ENCODE data around the gene SERPINA9. TPM values are rescaled to one million over a fixed set of nuclear protein-coding genes. Genes with fewer than 3 reads are reported as not detected.
A peak's percentile ranks its signal among the peaks of the same experiment; 100 is the strongest.

The SERPINA9 gene
- total RNA-seq, 2 experiments from 2014 or later: not detected

GRCh38 chr14:94501588-94502516 lies 25.9 kb upstream of the SERPINA9 start:
- no peak for ATAC-seq
- Mint-ChIP-seq H3K4me3 (no peak overlapping the region), H3K27me3 (peaks cover 10% of the 10 kb centered on the region), H3K36me3 (ENCODE audit: low read depth) (no peaks in the 10 kb centered on the region), H3K9me3 (no peaks in the 10 kb centered on the region), H3K4me1 (ENCODE audit: low read depth) (no peaks in the 10 kb centered on the region), H3K27ac (no peak overlapping the region)
- intact Hi-C loops (cut with micrococcal nuclease): no loop called here
- no peak for TF ChIP-seq CTCF (IDR thresholded peaks at IDR 0.05)
- DNase-seq: no peak
- CTCF ChIA-PET: interaction anchor here (0.9 to 1.1 kb wide), 2 partner anchors 15 to 17 kb away, joined by 3 to 4 read pairs; no protein-coding TSS in a partner anchor
- POLR2A ChIA-PET: no interaction called here

GRCh38 chr14:94500264-94500663 lies 24.3 kb upstream of the SERPINA9 start:
- ATAC-seq: no peak
- no peaks in the 10 kb centered on the region for H3K9me3 Mint-ChIP-seq
- H3K4me3 Mint-ChIP-seq: no peak overlapping the region
- TF ChIP-seq CTCF (IDR thresholded peaks at IDR 0.05): no peak
- peaks cover 8% of the 10 kb centered on the region for H3K27me3 Mint-ChIP-seq
- ChIA-PET POLR2A (no interaction called here), CTCF (interaction anchor here (1.1 kb wide), 1 partner anchor 15 kb away, joined by 3 read pairs; no protein-coding TSS in a partner anchor)
- no peaks in the 10 kb centered on the region for H3K4me1 Mint-ChIP-seq (ENCODE audit: low read depth)
- no peak for DNase-seq
- intact Hi-C loops (cut with micrococcal nuclease): no loop called here
- no peaks in the 10 kb centered on the region for H3K36me3 Mint-ChIP-seq (ENCODE audit: low read depth)
- no peak overlapping the region for H3K27ac Mint-ChIP-seq

- intact Hi-C loops (cut with micrococcal nuclease): no loop called here
- Mint-ChIP-seq H3K27me3 (peaks cover 8% of the 10 kb centered on the region), H3K4me1 (ENCODE audit: low read depth) (no peaks in the 10 kb centered on the region), H3K9me3 (no peaks in the 10 kb centered on the region), H3K36me3 (ENCODE audit: low read depth) (no peaks in the 10 kb centered on the region), H3K27ac (no peak overlapping the region), H3K4me3 (no peak overlapping the region)
- DNase-seq (no peak), ATAC-seq (no peak)
- ChIA-PET CTCF (interaction anchor here (1.6 kb wide), 1 partner anchor 49 kb away, joined by 7 read pairs; no protein-coding TSS in a partner anchor), POLR2A (no interaction called here)
- TF ChIP-seq CTCF (IDR thresholded peaks at IDR 0.05): no peak
Measured at GRCh38 chr14:94499673-94500072, 23.7 kb upstream of the SERPINA9 start.

- H3K27ac Mint-ChIP-seq: no peak overlapping the region
- POLR2A ChIA-PET: interaction anchor here (0.6 kb wide), 1 partner anchor 67 kb away, joined by 3 read pairs; no protein-coding TSS in a partner anchor
- no peak for TF ChIP-seq CTCF (IDR thresholded peaks at IDR 0.05)
- H3K27me3 Mint-ChIP-seq: peaks cover 8% of the 10 kb centered on the region
- DNase-seq (no peak), ATAC-seq (no peak)
- CTCF ChIA-PET: interaction anchor here (1.5 to 1.9 kb wide), 3 partner anchors 12 to 51 kb away, joined by 4 to 7 read pairs (median 5); no protein-coding TSS in a partner anchor
- no peak overlapping the region for H3K4me3 Mint-ChIP-seq
- intact Hi-C loops (cut with micrococcal nuclease): no loop called here
- H3K36me3 Mint-ChIP-seq (ENCODE audit: low read depth): no peaks in the 10 kb centered on the region
- no peaks in the 10 kb centered on the region for H3K9me3 Mint-ChIP-seq
- H3K4me1 Mint-ChIP-seq (ENCODE audit: low read depth): no peaks in the 10 kb centered on the region
Measured at GRCh38 chr14:94498215-94498614, 22.2 kb upstream of the SERPINA9 start.

- Mint-ChIP-seq H3K27ac (no peak overlapping the region), H3K27me3 (peaks cover 2% of the 10 kb centered on the region), H3K36me3 (ENCODE audit: low read depth) (no peaks in the 10 kb centered on the region), H3K4me3 (no peak overlapping the region), H3K9me3 (no peaks in the 10 kb centered on the region), H3K4me1 (ENCODE audit: low read depth) (no peaks in the 10 kb centered on the region)
- ATAC-seq: no peak
- intact Hi-C loops (cut with micrococcal nuclease): no loop called here
- TF ChIP-seq CTCF (IDR thresholded peaks at IDR 0.05): no peak
- ChIA-PET CTCF (interaction anchor here (1.1 kb wide), 1 partner anchor 8 kb away, joined by 3 read pairs; no protein-coding TSS in a partner anchor), POLR2A (no interaction called here)
- peak; percentile 9 for DNase-seq
Measured at GRCh38 chr14:94494085-94494484, 18.1 kb upstream of the SERPINA9 start.

All from activated CD8-positive, alpha-beta T cell treated with anti-CD3 and anti-CD28 coated beads for 36 hours (primary cell).